H1 (cell line): ENCODE data around the gene COL9A2. TPM values are rescaled to one million over a fixed set of nuclear protein-coding genes. Genes with fewer than 3 reads are reported as not detected.

Experiments
- EGR1 ChIP-seq: IDR thresholded peaks from 2 replicates; pipeline ENCODE4 v1.6.1; 2011; ENCODE audit warnings: low read depth, low read length, borderline replicate concordance
- KDM1A ChIP-seq: fragments of 200-600, 300-600 bp; sonication (generic); IDR thresholded peaks from 2 replicates; pipeline ENCODE4 v1.7.1; 2016; ENCODE audit warnings: mild to moderate bottlenecking, low read length, borderline replicate concordance
- polyA plus RNA-seq, 7 experiments: library from polyadenylated mRNA; depleted of rRNA in 3 of 7; stranded (reverse) in 5 of 7; unstranded in 2 of 7; fragments of >200 nt in 5 of 7; fragments of 200-250 nt in 2 of 7; gene quantifications; 1 replicate in 5 of 7; 2 replicates in 1 of 7; 4 replicates in 1 of 7; pipeline versions ENCODE4 v1.2.1 to v1.2.3, GENCODE V29; 2011 to 2013; ENCODE audit warnings: missing spikeins in 2 of 7, mixed read lengths in 2 of 7
- total RNA-seq: library from RNA; stranded (reverse); fragmentation: NEBNext Ultra II Directional; extraction: Animal tissue kit (Norgen Biotek cat#: 25700); gene quantifications from 2 replicates; pipeline ENCODE4 v1.2.1, GENCODE V29; 2021

COL9A2 gene
- total and polyA plus RNA-seq, 2 of the 8 experiments (the other 6 are each of a cell fraction or from before 2014, with no cell fraction given) = 3.2 to 3.3 TPM

- TF ChIP-seq KDM1A = peak; percentile 56; the same call in 1 of the 2 replicates
- no peak for TF ChIP-seq EGR1
- TF ChIP-seq, all 59 proteins: peak for 17
These were observed 1.8 kb downstream of the COL9A2 start (continued) for GRCh38 chr1:40315239-40315794.
